GM23248 (cell line): ENCODE results near the gene CHST6. TPM values are rescaled to one million over a fixed set of nuclear protein-coding genes. Genes with fewer than 3 reads are reported as not detected.

Source experiments
- DNase-seq: peaks from one replicate; pipeline ENCODE4 v3.0.0-alpha.2; 2015
- H2AFZ ChIP-seq: fragments of 200-600 bp; sonication (generic); 2 replicates; pipeline ENCODE4 v1.6.1; 2016; ENCODE audit warnings: antibody characterized with exemption
- H3F3A ChIP-seq: fragments of 200-600 bp; sonication (generic); 2 replicates; pipeline ENCODE4 v1.6.1; 2016; ENCODE audit warnings: mild to moderate bottlenecking, antibody characterized with exemption, mixed run types; ENCODE audit not compliant: insufficient read depth
- H3K27ac ChIP-seq: fragments of 200-600 bp; sonication (generic); 2 replicates; pipeline ENCODE4 v1.5.1; 2016; ENCODE audit warnings: mild to moderate bottlenecking
- H3K27me3 ChIP-seq: fragments of 200-600 bp; sonication (generic); replicated peaks from 2 replicates; pipeline ENCODE4 v1.6.1; 2016; ENCODE audit warnings: mild to moderate bottlenecking; ENCODE audit not compliant: insufficient read depth
- H3K36me3 ChIP-seq: fragments of 200-600 bp; sonication (generic); 2 replicates; pipeline ENCODE4 v1.6.1; 2016; ENCODE audit warnings: low read depth, mild to moderate bottlenecking
- H3K4me1 ChIP-seq: fragments of 200-600 bp; sonication (generic); 2 replicates; pipeline ENCODE4 v1.6.1; 2016; ENCODE audit warnings: mild to moderate bottlenecking; ENCODE audit not compliant: insufficient read depth
- H3K4me2 ChIP-seq: fragments of 200-600 bp; sonication (generic); one replicate; pipeline ENCODE4 v1.6.1; 2016; ENCODE audit warnings: mild to moderate bottlenecking; ENCODE audit not compliant: unreplicated experiment
- H3K4me3 ChIP-seq: fragments of 200-600 bp; sonication (generic); 2 replicates; pipeline ENCODE4 v1.5.1; 2016; ENCODE audit warnings: mild to moderate bottlenecking
- H3K79me2 ChIP-seq: fragments of 200-600 bp; sonication (generic); 2 replicates; pipeline ENCODE4 v1.6.1; 2016; ENCODE audit warnings: mild to moderate bottlenecking; ENCODE audit not compliant: insufficient read depth
- H3K9ac ChIP-seq: fragments of 200-600 bp; sonication (generic); 2 replicates; pipeline ENCODE4 v1.6.1; 2016; ENCODE audit warnings: mild to moderate bottlenecking
- H3K9me2 ChIP-seq: fragments of 200-600 bp; sonication (generic); 2 replicates; pipeline ENCODE4 v1.6.1; 2016; ENCODE audit warnings: mixed run types, mild to moderate bottlenecking, moderate library complexity; ENCODE audit not compliant: insufficient read depth
- H3K9me3 ChIP-seq: fragments of 200-600 bp; sonication (generic); one replicate; pipeline ENCODE4 v1.6.1; 2017; ENCODE audit warnings: low read depth
- H4K20me1 ChIP-seq: fragments of 200-600 bp; sonication (generic); 2 replicates; pipeline ENCODE4 v1.6.0; 2016; ENCODE audit not compliant: insufficient read depth
- EZH2 ChIP-seq: fragments of 200-600 bp; sonication (generic); IDR thresholded peaks from 2 replicates; pipeline ENCODE4 v1.6.1; 2018; ENCODE audit warnings: antibody characterized with exemption, mild to moderate bottlenecking; ENCODE audit not compliant: insufficient read depth, poor library complexity, severe bottlenecking
- EZH2phosphoT487 ChIP-seq: fragments of 200-600 bp; sonication (generic); IDR thresholded peaks from 2 replicates; pipeline ENCODE4 v1.6.1; 2018; ENCODE audit warnings: antibody characterized with exemption, moderate library complexity, mild to moderate bottlenecking, low read depth; ENCODE audit not compliant: insufficient read depth
- WGBS, 2 experiments: methylation state at CpG; one replicate each; pipeline ENCODE4 v1.1.6; 2015 to 2017; ENCODE audit warnings: low lambda C conversion rate in 2 of 2, low coverage in 1 of 2; ENCODE audit errors: missing lambda C conversion rate in 2 of 2; 5-methylcytosine and 5-hydroxymethylcytosine counted together
- in situ Hi-C: fragments of 300-500 bp; cut with MboI; formaldehyde crosslinking; loops from 2 replicates; pipeline ENCODE4 v1.15.0; 2020
- polyA plus RNA-seq: library from polyadenylated mRNA; unstranded; fragments of >200 nt; fragmentation: Nextera tagmentation; extraction: Ambion mirVana; gene quantifications from 2 replicates; pipeline ENCODE4 v1.2.1, GENCODE V29; 2016
- total RNA-seq: library from RNA; depleted of rRNA; stranded (reverse); fragments of >200 nt; shearing (Covaris generic); gene quantifications from 2 replicates; pipeline ENCODE4 v1.2.3, GENCODE V29; 2014; rRNA removed

The CHST6 gene
- total and polyA plus RNA-seq, 2 experiments from 2014 or later, result 0.10 to 0.65 TPM

DNA sequence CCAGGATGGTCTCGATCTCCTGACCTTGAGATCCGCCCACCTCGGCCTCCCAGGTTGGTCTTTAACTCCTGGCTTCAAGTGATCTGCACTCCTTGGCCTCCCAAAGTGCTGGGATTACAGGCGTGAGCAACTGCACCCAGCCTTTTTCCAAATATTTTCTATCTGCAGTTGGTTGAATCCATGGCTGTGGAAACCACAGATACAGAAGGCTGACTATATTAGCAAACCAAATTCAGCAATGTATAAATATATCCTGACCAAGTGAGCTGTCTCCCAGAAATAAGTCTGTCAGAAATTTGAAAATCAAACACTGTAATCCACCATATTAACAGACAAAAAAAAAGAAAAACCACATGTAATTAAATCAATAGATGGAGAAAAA is 71.5 kb downstream of the CHST6 start:
- no peak for DNase-seq
- Histone ChIP-seq H3K9me2 (no peaks in the 10 kb centered on the region), H3K4me3 (no peak overlapping the region), H3K4me2 (no peak overlapping the region), H4K20me1 (no peaks in the 10 kb centered on the region), H3K9me3 (no peaks in the 10 kb centered on the region), H3K9ac (no peak overlapping the region), H2AFZ (no peak overlapping the region), H3K79me2 (peaks cover 97% of the 10 kb centered on the region), H3K27me3 (no peaks in the 10 kb centered on the region), H3K27ac (no peak overlapping the region), H3F3A (peaks cover 27% of the 10 kb centered on the region; the same call in 1 of the 2 replicates), H3K4me1 (peaks cover 15% of the 10 kb centered on the region; the same call in 1 of the 2 replicates), H3K36me3 (no peaks in the 10 kb centered on the region)
- WGBS, 2 experiments, result 91 to 92% methylated on average over 4 of the region's 4 CpGs
- no peak for TF ChIP-seq EZH2phosphoT487
- no peak for TF ChIP-seq EZH2
- in situ Hi-C loops, result no loop called here

Other genes starting within 250 kb of the CHST6 start
- gene BCAR1, start 243.8 kb downstream of the CHST6 start, total RNA-seq, result 84.0 and 87.0 TPM in 2 replicates
- 52.9 and 56.1 TPM in 2 replicates for gene BCAR1, start 243.8 kb downstream of the CHST6 start, polyA plus RNA-seq
- 30.4 and 36.9 TPM in 2 replicates for gene CFDP1, start 61.9 kb downstream of the CHST6 start, total RNA-seq
- gene CFDP1, start 61.9 kb downstream of the CHST6 start, polyA plus RNA-seq, result 45.2 and 46.7 TPM in 2 replicates
- gene TMEM170A, start 30.8 kb downstream of the CHST6 start, total RNA-seq, result 11.9 and 18.6 TPM in 2 replicates
- gene TMEM170A, start 30.8 kb downstream of the CHST6 start, polyA plus RNA-seq, result 10.3 and 12.6 TPM in 2 replicates
- gene CHST5, start 40.7 kb upstream of the CHST6 start, total RNA-seq, result 0.25 TPM in 1 of 2 replicates, not detected in the other
- not detected in 2 replicates for gene CHST5, start 40.7 kb upstream of the CHST6 start, polyA plus RNA-seq
- 14.2 and 20.3 TPM in 2 replicates for gene TMEM231, start 60.8 kb upstream of the CHST6 start, total RNA-seq
- 12.7 and 13.5 TPM in 2 replicates for gene TMEM231, start 60.8 kb upstream of the CHST6 start, polyA plus RNA-seq
- gene GABARAPL2, start 70.9 kb upstream of the CHST6 start, total RNA-seq, result 52.7 and 57.5 TPM in 2 replicates
- gene GABARAPL2, start 70.9 kb upstream of the CHST6 start, polyA plus RNA-seq, result 252 and 257 TPM in 2 replicates
- 31.3 and 40.1 TPM in 2 replicates for gene ADAT1, start 127.8 kb upstream of the CHST6 start, total RNA-seq
- gene ADAT1, start 127.8 kb upstream of the CHST6 start, polyA plus RNA-seq, result 18.9 and 25.8 TPM in 2 replicates
- 114 and 117 TPM in 2 replicates for gene KARS1, start 152.2 kb upstream of the CHST6 start, total RNA-seq
- gene KARS1, start 152.2 kb upstream of the CHST6 start, polyA plus RNA-seq, result 130 and 134 TPM in 2 replicates
- 44.8 and 60.7 TPM in 2 replicates for gene TERF2IP, start 152.3 kb upstream of the CHST6 start, total RNA-seq
- 59.8 and 66.9 TPM in 2 replicates for gene TERF2IP, start 152.3 kb upstream of the CHST6 start, polyA plus RNA-seq
- gene CPHXL2, start 181.6 kb upstream of the CHST6 start, total RNA-seq, result not detected in 2 replicates
- gene CPHXL2, start 181.6 kb upstream of the CHST6 start, polyA plus RNA-seq, result 0.15 TPM in 1 of 2 replicates, not detected in the other
- not detected in 2 replicates for gene DUXB, start 206.0 kb upstream of the CHST6 start, total RNA-seq
- gene DUXB, start 206.0 kb upstream of the CHST6 start, polyA plus RNA-seq, result not detected in 2 replicates
- gene CPHXL, start 231.0 kb upstream of the CHST6 start, total RNA-seq, result not detected in 2 replicates
- gene CPHXL, start 231.0 kb upstream of the CHST6 start, polyA plus RNA-seq, result not detected in 2 replicates